ENCODE measurements around the gene DAND5.

DAND5 gene

GRCh38 chr19:13023656-13024055 lies 54.3 kb downstream of the DAND5 start:
- peak overlapping the region; percentile 85 for H3K4me3 ChIP-seq (ENCODE audit: low read length)
- DNase-seq (ENCODE audit: low read depth) = peak; percentile 33
- peak overlapping the region; percentile 97 for H3K9ac ChIP-seq (ENCODE audit: low read length)
- no peaks in the 10 kb centered on the region for H3K9me3 ChIP-seq (ENCODE audit: control insufficient read depth, low read length)
- no peaks in the 10 kb centered on the region for H3K27me3 ChIP-seq (replicated peaks; ENCODE audit: control insufficient read depth, insufficient read depth, low read length)
- H3K4me1 ChIP-seq (ENCODE audit: control insufficient read depth, insufficient read depth, low read length) = peaks cover 81% of the 10 kb centered on the region
- H3K36me3 ChIP-seq (ENCODE audit: control insufficient read depth, insufficient read depth, low read length, severe bottlenecking) = peaks cover 13% of the 10 kb centered on the region
